Effector memory CD4-positive, alpha-beta T cell (primary cell): Measurements from ENCODE around the gene PPP1R8.

Experiments
- DNase-seq, 3 donors: peaks; one replicate each; pipeline ENCODE4 v3.0.0-alpha.2; 2020
- H3K27ac ChIP-seq: 2 replicates; pipeline ENCODE4 v1.7.0; 2013; ENCODE audit warnings: mild to moderate bottlenecking, low read length, moderate library complexity; ENCODE audit not compliant: insufficient read depth, poor library complexity, severe bottlenecking
- H3K27me3 ChIP-seq: replicated peaks from 2 replicates; pipeline ENCODE4 v1.7.0; 2013; ENCODE audit warnings: mild to moderate bottlenecking, low read length; ENCODE audit not compliant: insufficient read depth, control insufficient read depth, poor library complexity, severe bottlenecking
- H3K36me3 ChIP-seq: 2 replicates; pipeline ENCODE4 v1.7.0; 2013; ENCODE audit warnings: mild to moderate bottlenecking, low read length, moderate library complexity; ENCODE audit not compliant: control insufficient read depth, insufficient read depth
- H3K4me1 ChIP-seq: 2 replicates; pipeline ENCODE4 v1.7.0; 2013; ENCODE audit warnings: low read length, mild to moderate bottlenecking; ENCODE audit not compliant: control insufficient read depth, insufficient read depth, poor library complexity, severe bottlenecking
- H3K4me3 ChIP-seq: 2 replicates; pipeline ENCODE4 v1.7.0; 2013; ENCODE audit warnings: low read length, low read depth, mild to moderate bottlenecking; ENCODE audit not compliant: insufficient read depth, poor library complexity, severe bottlenecking
- H3K9me3 ChIP-seq: 2 replicates; pipeline ENCODE4 v1.7.0; 2013; ENCODE audit warnings: mild to moderate bottlenecking, low read length, moderate library complexity; ENCODE audit not compliant: control insufficient read depth

The PPP1R8 gene

GRCh38 chr1:27878787-27879335 lies 48.3 kb downstream of the PPP1R8 start:
- Histone ChIP-seq H3K27ac (no peak overlapping the region), H3K9me3 (no peaks in the 10 kb centered on the region), H3K27me3 (no peaks in the 10 kb centered on the region), H3K4me3 (no peak overlapping the region), H3K4me1 (peaks cover 8% of the 10 kb centered on the region), H3K36me3 (peaks cover 55% of the 10 kb centered on the region)
- no peak for DNase-seq

GRCh38 chr1:27879374-27880082 lies 48.9 kb downstream of the PPP1R8 start:
- peaks cover 62% of the 10 kb centered on the region for H3K36me3 ChIP-seq
- H3K4me1 ChIP-seq, result peaks cover 12% of the 10 kb centered on the region
- H3K27ac ChIP-seq, result no peak overlapping the region
- H3K27me3 ChIP-seq, result no peaks in the 10 kb centered on the region
- no peak overlapping the region for H3K4me3 ChIP-seq
- DNase-seq, result no peak
- H3K9me3 ChIP-seq, result no peaks in the 10 kb centered on the region

- no peak for DNase-seq
- H3K27me3 ChIP-seq, result no peaks in the 10 kb centered on the region
- H3K4me1 ChIP-seq, result peaks cover 24% of the 10 kb centered on the region
- H3K27ac ChIP-seq, result no peak overlapping the region
- H3K36me3 ChIP-seq, result peaks cover 56% of the 10 kb centered on the region
- no peaks in the 10 kb centered on the region for H3K9me3 ChIP-seq
- no peak overlapping the region for H3K4me3 ChIP-seq
These were observed 51.9 kb downstream of the PPP1R8 start for GRCh38 chr1:27882543-27882903.

DNA sequence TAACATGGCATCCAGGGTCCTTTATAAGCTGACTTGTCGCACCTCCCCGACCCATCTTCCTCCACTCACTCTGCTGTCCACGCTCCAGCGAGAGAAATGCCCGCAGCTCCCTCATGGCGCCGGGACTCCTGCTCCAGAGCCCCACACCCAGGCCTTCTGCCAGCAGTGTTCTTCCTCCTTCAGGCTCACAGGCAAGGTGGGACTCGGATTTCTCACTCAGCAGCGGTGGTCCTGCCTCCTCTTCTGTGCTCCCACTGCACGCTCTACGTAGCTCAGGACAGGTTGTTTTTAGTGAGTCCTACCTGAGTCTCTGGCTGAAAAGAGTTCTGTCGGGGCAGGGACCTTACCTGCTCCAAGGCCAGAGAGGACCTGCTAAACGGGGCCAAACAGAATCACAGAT lies 53.0 kb downstream of the PPP1R8 start:
- DNase-seq, result no peak
- no peak overlapping the region for H3K27ac ChIP-seq
- no peaks in the 10 kb centered on the region for H3K9me3 ChIP-seq

GRCh38 chr1:27884006-27884954 lies 53.7 kb downstream of the PPP1R8 start:
- H3K4me3 ChIP-seq, result no peak overlapping the region
- H3K4me1 ChIP-seq, result peaks cover 24% of the 10 kb centered on the region
- no peaks in the 10 kb centered on the region for H3K9me3 ChIP-seq
- peak overlapping the region; percentile 21 for H3K27ac ChIP-seq
- peaks cover 52% of the 10 kb centered on the region for H3K36me3 ChIP-seq
- DNase-seq, result no peak
- no peaks in the 10 kb centered on the region for H3K27me3 ChIP-seq

More for the DNA sequence above, 53.0 kb downstream of the PPP1R8 start:
- Histone ChIP-seq H3K27me3 (no peaks in the 10 kb centered on the region), H3K36me3 (peaks cover 56% of the 10 kb centered on the region), H3K4me3 (no peak overlapping the region), H3K4me1 (peaks cover 24% of the 10 kb centered on the region)

GRCh38 chr1:27885114-27885528 lies 54.5 kb downstream of the PPP1R8 start:
- H3K36me3 ChIP-seq, result peaks cover 43% of the 10 kb centered on the region
- DNase-seq, result no peak

DNA sequence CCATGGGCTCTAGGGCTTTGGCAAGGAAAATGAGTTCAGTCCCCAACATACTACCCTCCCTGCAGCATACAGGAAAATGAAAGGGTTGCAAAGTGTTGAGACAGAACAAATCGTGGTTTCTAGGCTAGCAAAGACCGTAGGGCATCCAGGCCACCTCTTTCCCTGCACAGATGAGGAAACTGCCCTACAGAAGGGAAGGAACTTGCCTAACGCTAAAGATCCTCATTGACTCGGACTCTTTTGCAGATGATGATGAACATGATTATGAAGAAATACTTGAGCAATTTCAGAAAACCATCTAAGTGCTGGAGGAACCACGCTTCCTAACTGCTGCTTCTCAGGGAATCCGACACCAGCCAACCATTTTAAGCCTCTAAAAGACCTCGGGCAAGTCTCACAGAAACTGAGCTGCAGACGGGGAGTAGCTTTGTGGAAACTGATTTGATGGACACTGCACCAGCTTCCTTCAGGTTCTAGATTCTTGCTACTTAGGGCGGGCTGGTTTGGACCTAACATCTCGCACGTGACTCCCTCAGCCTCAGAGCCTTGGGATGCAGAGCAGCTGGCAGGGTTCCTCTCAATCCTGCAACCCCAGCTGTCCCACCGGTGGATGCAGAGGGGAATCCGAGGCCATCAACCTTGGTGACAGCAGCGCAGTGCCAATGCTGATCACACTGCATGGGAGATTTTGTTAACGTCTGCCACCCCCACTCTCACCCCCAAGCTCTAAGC lies 55.2 kb downstream of the PPP1R8 start:
- Histone ChIP-seq H3K4me3 (no peak overlapping the region), H3K36me3 (peaks cover 37% of the 10 kb centered on the region), H3K27ac (peak overlapping the region; percentile 33), H3K4me1 (peaks cover 24% of the 10 kb centered on the region), H3K27me3 (no peaks in the 10 kb centered on the region), H3K9me3 (no peaks in the 10 kb centered on the region)
- no peak for DNase-seq

More at GRCh38 chr1:27885114-27885528, 54.5 kb downstream of the PPP1R8 start:
- Histone ChIP-seq H3K4me1 (peaks cover 24% of the 10 kb centered on the region), H3K27ac (no peak overlapping the region), H3K4me3 (no peak overlapping the region), H3K9me3 (no peaks in the 10 kb centered on the region), H3K27me3 (no peaks in the 10 kb centered on the region)

GRCh38 chr1:27886353-27886679 lies 55.7 kb downstream of the PPP1R8 start:
- peaks cover 36% of the 10 kb centered on the region for H3K36me3 ChIP-seq
- H3K27ac ChIP-seq, result peak overlapping the region; percentile 33
- H3K4me3 ChIP-seq, result no peak overlapping the region
- no peak for DNase-seq
- no peaks in the 10 kb centered on the region for H3K27me3 ChIP-seq
- H3K9me3 ChIP-seq, result no peaks in the 10 kb centered on the region
- peaks cover 27% of the 10 kb centered on the region for H3K4me1 ChIP-seq

GRCh38 chr1:27886744-27887143 lies 56.2 kb downstream of the PPP1R8 start:
- no peaks in the 10 kb centered on the region for H3K27me3 ChIP-seq
- peaks cover 33% of the 10 kb centered on the region for H3K36me3 ChIP-seq
- H3K4me1 ChIP-seq, result peaks cover 30% of the 10 kb centered on the region

More at GRCh38 chr1:27886744-27887143, 56.2 kb downstream of the PPP1R8 start:
- DNase-seq, result no peak
- Histone ChIP-seq H3K4me3 (no peak overlapping the region), H3K9me3 (no peaks in the 10 kb centered on the region), H3K27ac (peak overlapping the region; percentile 42)
